WTC11 (cell line): ENCODE results near the gene RNF152. TPM values are rescaled to one million over a fixed set of nuclear protein-coding genes. Genes with fewer than 3 reads are reported as not detected.

Experiments used
- ATAC-seq: fragments of 200-7000 bp; cut with Tn5 transposase; 2 replicates; pipeline ENCODE4 v1.10.0; 2021; ENCODE audit warnings: mild to moderate bottlenecking, moderate library complexity
- CTCF ChIA-PET: fragments of 300-600 bp; sonication (Branson Sonifier 250); formaldehyde crosslinking; loops from one replicate; lab custom pipeline; 2021; ENCODE audit warnings: antibody characterized with exemption; lab: Charles Lee
- POLR2A ChIA-PET: fragments of 350-600 bp; sonication (Branson Sonifier 250); formaldehyde crosslinking; loops from one replicate; lab custom pipeline; 2021; ENCODE audit warnings: antibody characterized with exemption; lab: Charles Lee
- DNase-seq: peaks from one replicate; pipeline ENCODE4 v3.0.0; 2021; ENCODE audit warnings: low spot score
- H3K27ac Mint-ChIP-seq: 2 replicates; pipeline ENCODE4 v1.8.0; 2021; ENCODE audit warnings: mixed read lengths
- H3K27me3 Mint-ChIP-seq: 2 replicates; pipeline ENCODE4 v1.8.0; 2021; ENCODE audit warnings: low read depth, mild to moderate bottlenecking, moderate library complexity, mixed read lengths
- H3K36me3 Mint-ChIP-seq: 2 replicates; pipeline ENCODE4 v1.8.0; 2021; ENCODE audit warnings: mixed read lengths
- H3K4me1 Mint-ChIP-seq: 2 replicates; pipeline ENCODE4 v1.8.0; 2022; ENCODE audit warnings: mixed read lengths
- H3K4me3 Mint-ChIP-seq: 2 replicates; pipeline ENCODE4 v1.8.0; 2021; ENCODE audit warnings: mild to moderate bottlenecking, moderate library complexity, mixed read lengths
- H3K9me3 Mint-ChIP-seq: 2 replicates; pipeline ENCODE4 v1.8.0; 2021; ENCODE audit warnings: mixed read lengths
- E2F1 ChIP-seq: sonication (generic); formaldehyde crosslinking; IDR thresholded peaks from 2 replicates; pipeline ENCODE4 v1.8.0; 2022; ENCODE audit warnings: mild to moderate bottlenecking, missing genetic modification reagents
- E2F4 ChIP-seq: sonication (generic); formaldehyde crosslinking; IDR thresholded peaks from 2 replicates; pipeline ENCODE4 v1.8.1; 2022; ENCODE audit warnings: low read depth, mild to moderate bottlenecking, moderate library complexity, missing genetic modification reagents, borderline replicate concordance
- E2F5 ChIP-seq: sonication (generic); formaldehyde crosslinking; IDR thresholded peaks from 2 replicates; pipeline ENCODE4 v1.8.1; 2022; ENCODE audit warnings: mild to moderate bottlenecking, moderate library complexity, missing genetic modification reagents
- ERG ChIP-seq: fragments of 250-450 bp; sonication (Bioruptor Pico); IDR thresholded peaks from 2 replicates; pipeline ENCODE4 v1.8.0; 2021; ENCODE audit warnings: mild to moderate bottlenecking
- FOXP4 ChIP-seq: sonication (generic); formaldehyde crosslinking; IDR thresholded peaks from 2 replicates; pipeline ENCODE4 v1.8.0; 2022; ENCODE audit warnings: mild to moderate bottlenecking, missing genetic modification reagents
- GABPB1 ChIP-seq: sonication (generic); formaldehyde crosslinking; IDR thresholded peaks from 2 replicates; pipeline ENCODE4 v1.8.1; 2023; ENCODE audit warnings: mild to moderate bottlenecking, missing genetic modification reagents
- GTF2I ChIP-seq: fragments of 250-450 bp; sonication (Bioruptor Pico); conservative IDR thresholded peaks from 2 replicates; pipeline ENCODE4 v1.4.0; 2021; ENCODE audit warnings: mild to moderate bottlenecking
- JUN ChIP-seq: sonication (generic); formaldehyde crosslinking; IDR thresholded peaks from 2 replicates; pipeline ENCODE4 v1.8.0; 2023; ENCODE audit warnings: mild to moderate bottlenecking, missing genetic modification reagents
- NFE2L1 ChIP-seq: sonication (generic); formaldehyde crosslinking; IDR thresholded peaks from 2 replicates; pipeline ENCODE4 v1.8.1; 2023; ENCODE audit warnings: missing genetic modification reagents
- NR2C2 ChIP-seq: sonication (generic); formaldehyde crosslinking; IDR thresholded peaks from 2 replicates; pipeline ENCODE4 v1.8.0; 2022; ENCODE audit warnings: mild to moderate bottlenecking, missing genetic modification reagents
- RELA ChIP-seq: sonication (generic); formaldehyde crosslinking; IDR thresholded peaks from 2 replicates; pipeline ENCODE4 v1.8.1; 2022; ENCODE audit warnings: missing genetic modification reagents, mild to moderate bottlenecking, borderline replicate concordance
- SMAD4 ChIP-seq: sonication (generic); formaldehyde crosslinking; IDR thresholded peaks from 2 replicates; pipeline ENCODE4 v1.8.0; 2022; ENCODE audit warnings: mild to moderate bottlenecking, missing genetic modification reagents
- TCF7 ChIP-seq: sonication (generic); formaldehyde crosslinking; IDR thresholded peaks from 2 replicates; pipeline ENCODE4 v1.8.0; 2022; ENCODE audit warnings: mild to moderate bottlenecking, low read depth, missing genetic modification reagents, moderate library complexity
- TEAD1 ChIP-seq: sonication (generic); formaldehyde crosslinking; IDR thresholded peaks from 2 replicates; pipeline ENCODE4 v1.8.0; 2022; ENCODE audit warnings: mild to moderate bottlenecking, missing genetic modification reagents
- ZNF396 ChIP-seq: fragments of 250-450 bp; sonication (Bioruptor Pico); IDR thresholded peaks from 2 replicates; pipeline ENCODE4 v1.8.0; 2021; ENCODE audit warnings: mild to moderate bottlenecking, moderate library complexity, borderline replicate concordance
- ZNF512 ChIP-seq: sonication (generic); formaldehyde crosslinking; IDR thresholded peaks from 2 replicates; pipeline ENCODE4 v1.8.1; 2022; ENCODE audit warnings: missing genetic modification reagents, borderline replicate concordance
- total RNA-seq: library from RNA; stranded (reverse); gene quantifications from 3 replicates; pipeline ENCODE4 v1.2.3, GENCODE V29; 2021

RNF152 gene
- total RNA-seq, 1 experiment from 2014 or later, result 3.7 TPM

GRCh38 chr18:61856678-61857077, 36.1 kb downstream of the RNF152 start (continued):
- TF ChIP-seq FOXP4 (CRISPR knock-in tag) (no peak), ERG (no peak)

GRCh38 chr18:61855449-61856378, 37.1 kb downstream of the RNF152 start:
- Mint-ChIP-seq H3K36me3 (no peaks in the 10 kb centered on the region), H3K9me3 (no peaks in the 10 kb centered on the region), H3K27ac (no peak overlapping the region), H3K4me3 (no peak overlapping the region), H3K27me3 (no peaks in the 10 kb centered on the region), H3K4me1 (peaks cover 15% of the 10 kb centered on the region)
- ChIA-PET POLR2A (no interaction called here), CTCF (no interaction called here)
- DNase-seq (no peak), ATAC-seq (no peak)
- TF ChIP-seq NFE2L1 (CRISPR knock-in tag) (no peak), E2F5 (CRISPR knock-in tag) (no peak), SMAD4 (CRISPR knock-in tag) (no peak), ZNF396 (CRISPR knock-in tag) (no peak), NR2C2 (CRISPR knock-in tag) (no peak), TCF7 (CRISPR knock-in tag) (no peak), TEAD1 (CRISPR knock-in tag) (no peak), ZNF512 (no peak), RELA (CRISPR knock-in tag) (no peak), GABPB1 (CRISPR knock-in tag) (no peak), GTF2I (CRISPR knock-in tag) (no peak), JUN (CRISPR knock-in tag) (no peak), E2F1 (CRISPR knock-in tag) (no peak), E2F4 (CRISPR knock-in tag) (no peak)
